ENCODE measurements around the gene TADA2B. TPM values are rescaled to one million over a fixed set of nuclear protein-coding genes. Genes with fewer than 3 reads are reported as not detected.
A peak's percentile ranks its signal among the peaks of the same experiment; 100 is the strongest.
"Not testable (repeated sequence)": the region's sequence is repeated elsewhere in the genome, so short reads cannot be mapped to it uniquely, and the experiment has no call there.

Gene TADA2B
- total and polyA plus RNA-seq, 2 donors, result 8.8 to 15.2 TPM

DNA sequence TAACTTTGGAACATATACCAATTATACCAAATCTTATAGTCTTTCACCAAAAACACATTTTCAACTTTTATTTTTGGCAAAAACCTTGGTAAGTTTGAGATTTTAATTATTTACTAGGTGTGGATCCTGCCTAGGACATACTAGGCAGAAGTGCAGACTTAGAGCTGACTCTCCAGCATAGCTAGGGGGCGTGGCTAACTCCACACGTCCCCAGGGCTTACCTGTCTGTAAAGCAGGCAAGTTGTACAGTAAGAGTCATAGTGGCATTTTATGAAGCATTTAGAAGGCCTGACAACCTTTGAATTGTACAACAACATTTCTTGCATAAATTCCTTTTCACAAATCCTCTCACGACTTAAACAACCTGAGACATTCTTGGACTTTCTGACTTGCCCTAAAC is 43.9 kb downstream of the TADA2B start:
- DNase-seq (ENCODE audit: low read depth in 6 of 9, low spot score in 9 of 9), result no peak
- H3K9me3 ChIP-seq (ENCODE audit: control insufficient read depth in 2 of 2, insufficient read depth in 1 of 2, low read length in 1 of 2), result no peaks in the 10 kb centered on the region
- WGBS, result 77% methylated on average over 3 of the region's 3 CpGs

DNA sequence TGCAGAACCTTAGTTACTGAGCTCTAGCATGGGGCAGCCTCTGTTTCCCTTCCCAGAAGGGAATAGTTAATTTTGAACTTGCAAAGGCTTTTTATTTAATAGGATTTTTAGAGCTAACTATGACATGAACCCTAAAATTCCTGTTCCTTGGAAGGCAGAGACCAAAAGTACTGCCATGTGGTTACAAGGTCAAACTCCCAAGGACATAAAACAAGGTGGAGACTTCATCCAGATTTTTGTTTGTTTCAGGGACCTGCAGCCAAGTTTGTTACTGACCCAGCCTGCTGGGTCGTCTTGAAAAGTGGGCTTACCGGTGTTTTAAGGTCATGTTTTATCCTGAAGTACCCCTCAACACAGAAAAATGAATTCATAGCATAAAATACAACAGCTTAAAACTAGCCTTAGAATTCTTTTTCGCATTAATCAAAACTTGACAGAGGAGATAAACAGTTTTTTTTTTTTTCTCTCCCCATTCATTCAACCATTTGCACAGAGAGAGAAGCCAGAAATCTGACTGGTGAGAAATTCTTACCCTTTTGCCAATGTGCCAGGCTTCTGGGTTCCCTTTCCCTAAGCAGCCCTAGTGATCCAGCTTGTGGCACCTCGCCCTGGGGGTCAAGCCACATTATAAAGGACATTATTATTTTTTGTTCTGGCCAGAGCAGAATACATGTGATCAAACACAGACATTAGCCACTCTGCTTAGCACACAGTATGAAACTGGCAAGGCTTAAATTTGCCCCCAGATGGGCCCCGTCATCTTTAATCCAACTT is 46.2 kb downstream of the TADA2B start:
- 85% methylated on average over 5 of the region's 5 CpGs for WGBS
- Histone ChIP-seq H3K9me3 (ENCODE audit: control insufficient read depth in 2 of 2, insufficient read depth in 1 of 2, low read length in 1 of 2) (no peaks in the 10 kb centered on the region), H3K27me3 (ENCODE audit: control insufficient read depth in 2 of 2, insufficient read depth in 1 of 2, low read length in 1 of 2) (peaks cover 0 to 6% of the 10 kb centered on the region in 2 donors), H3K4me3 (ENCODE audit: low read length in 2 of 2) (no peak overlapping the region), H3K4me1 (ENCODE audit: control insufficient read depth in 2 of 2, insufficient read depth in 2 of 2, low read length in 2 of 2) (no peaks in the 10 kb centered on the region), H3K27ac (ENCODE audit: low read depth in 1 of 2, low read length in 1 of 2) (no peak overlapping the region), H3K36me3 (ENCODE audit: control insufficient read depth in 2 of 2, insufficient read depth in 2 of 2, low read length in 1 of 2) (no peaks in the 10 kb centered on the region)
- no peak for DNase-seq (ENCODE audit: low read depth in 6 of 9, low spot score in 9 of 9)

More for the DNA sequence above, 43.9 kb downstream of the TADA2B start:
- Histone ChIP-seq H3K4me3 (ENCODE audit: low read length in 2 of 2) (no peak overlapping the region), H3K4me1 (ENCODE audit: control insufficient read depth in 2 of 2, insufficient read depth in 2 of 2, low read length in 2 of 2) (peaks cover 0 to 2% of the 10 kb centered on the region in 2 donors), H3K27ac (ENCODE audit: low read depth in 1 of 2, low read length in 1 of 2) (no peak overlapping the region), H3K27me3 (ENCODE audit: control insufficient read depth in 2 of 2, insufficient read depth in 1 of 2, low read length in 1 of 2) (peaks cover 0 to 22% of the 10 kb centered on the region in 2 donors), H3K36me3 (ENCODE audit: control insufficient read depth in 2 of 2, insufficient read depth in 2 of 2, low read length in 1 of 2) (no peaks in the 10 kb centered on the region)

GRCh38 chr4:7092026-7092425 is 48.9 kb downstream of the TADA2B start:
- 37% methylated on average over 3 of the region's 3 CpGs for WGBS
- Histone ChIP-seq H3K4me1 (ENCODE audit: control insufficient read depth in 2 of 2, insufficient read depth in 2 of 2, low read length in 2 of 2) (no peaks in the 10 kb centered on the region), H3K36me3 (ENCODE audit: control insufficient read depth in 2 of 2, insufficient read depth in 2 of 2, low read length in 1 of 2) (no peaks in the 10 kb centered on the region), H3K27me3 (ENCODE audit: control insufficient read depth in 2 of 2, insufficient read depth in 1 of 2, low read length in 1 of 2) (peaks cover 0 to 8% of the 10 kb centered on the region in 2 donors), H3K9me3 (ENCODE audit: control insufficient read depth in 2 of 2, insufficient read depth in 1 of 2, low read length in 1 of 2) (no peaks in the 10 kb centered on the region), H3K27ac (ENCODE audit: low read depth in 1 of 2, low read length in 1 of 2) (no peak overlapping the region), H3K4me3 (ENCODE audit: low read length in 2 of 2) (no peak overlapping the region)
- no peak for DNase-seq (ENCODE audit: low read depth in 6 of 9, low spot score in 9 of 9)

DNA sequence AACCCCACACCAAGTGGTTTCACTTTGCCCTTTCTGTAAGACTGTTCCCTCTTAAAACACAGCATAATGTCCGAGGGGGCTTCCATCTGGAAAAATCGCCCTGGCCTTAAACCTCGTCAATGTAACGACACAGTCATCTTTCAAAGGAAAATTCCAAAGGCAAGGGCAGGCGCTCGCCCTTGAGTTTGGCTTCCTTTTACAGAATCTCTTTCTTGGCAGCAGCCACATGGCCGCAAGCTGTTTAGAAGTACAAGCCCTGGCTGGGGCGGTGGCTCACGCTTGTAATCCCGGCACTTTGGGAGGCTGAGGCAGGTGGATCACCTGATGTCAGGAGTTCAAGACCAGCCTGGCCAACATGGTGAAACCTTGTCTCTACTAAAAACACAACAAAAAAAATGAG is 51.7 kb downstream of the TADA2B start:
- Histone ChIP-seq H3K27ac (ENCODE audit: low read depth in 1 of 2, low read length in 1 of 2) (no peak overlapping the region), H3K36me3 (ENCODE audit: control insufficient read depth in 2 of 2, insufficient read depth in 2 of 2, low read length in 1 of 2) (no peaks in the 10 kb centered on the region), H3K27me3 (ENCODE audit: control insufficient read depth in 2 of 2, insufficient read depth in 1 of 2, low read length in 1 of 2) (peaks cover 0 to 6% of the 10 kb centered on the region in 2 donors), H3K4me3 (ENCODE audit: low read length in 2 of 2) (no peak overlapping the region), H3K4me1 (ENCODE audit: control insufficient read depth in 2 of 2, insufficient read depth in 2 of 2, low read length in 2 of 2) (no peaks in the 10 kb centered on the region), H3K9me3 (ENCODE audit: control insufficient read depth in 2 of 2, insufficient read depth in 1 of 2, low read length in 1 of 2) (no peaks in the 10 kb centered on the region)
- DNase-seq (ENCODE audit: low read depth in 6 of 9, low spot score in 9 of 9), result no peak
- WGBS, result 89% methylated on average over 10 of the region's 10 CpGs

DNA sequence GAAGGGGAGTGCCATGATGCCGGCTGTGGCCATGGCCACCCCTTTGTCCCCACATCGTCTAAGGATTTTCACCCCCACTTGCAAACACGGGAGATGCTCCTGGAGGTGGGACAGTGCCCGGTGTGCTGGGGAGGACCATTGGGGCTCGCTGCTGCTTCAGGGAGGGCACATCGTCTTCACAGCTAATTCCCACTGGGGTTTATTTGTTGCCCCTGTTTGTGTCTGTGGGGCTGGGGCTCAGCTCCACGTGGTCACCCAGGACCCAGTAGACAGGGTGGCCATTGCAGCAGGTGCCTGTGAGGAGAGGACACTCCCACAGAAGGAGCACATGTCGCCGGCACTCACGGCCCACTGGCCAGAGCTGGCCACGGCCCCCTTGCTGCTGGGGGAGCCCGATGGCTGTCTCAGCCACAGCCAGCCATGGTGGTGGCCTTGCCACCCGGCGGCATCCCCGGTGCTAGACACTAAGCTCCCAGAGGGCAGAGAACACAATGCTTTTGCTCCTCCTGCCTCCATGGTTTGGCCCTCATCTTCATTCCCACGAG is 52.5 kb downstream of the TADA2B start:
- Histone ChIP-seq H3K27me3 (ENCODE audit: control insufficient read depth in 2 of 2, insufficient read depth in 1 of 2, low read length in 1 of 2) (peaks cover 0 to 7% of the 10 kb centered on the region in 2 donors), H3K9me3 (ENCODE audit: control insufficient read depth in 2 of 2, insufficient read depth in 1 of 2, low read length in 1 of 2) (no peaks in the 10 kb centered on the region), H3K36me3 (ENCODE audit: control insufficient read depth in 2 of 2, insufficient read depth in 2 of 2, low read length in 1 of 2) (no peaks in the 10 kb centered on the region), H3K4me1 (ENCODE audit: control insufficient read depth in 2 of 2, insufficient read depth in 2 of 2, low read length in 2 of 2) (no peaks in the 10 kb centered on the region), H3K27ac (ENCODE audit: low read depth in 1 of 2, low read length in 1 of 2) (no peak overlapping the region), H3K4me3 (ENCODE audit: low read length in 2 of 2) (no peak overlapping the region)
- no peak for DNase-seq (ENCODE audit: low read depth in 6 of 9, low spot score in 9 of 9)
- 92% methylated on average over 16 of the region's 16 CpGs for WGBS

- 94% methylated on average over 7 of the region's 7 CpGs for WGBS
- Histone ChIP-seq H3K27ac (ENCODE audit: low read depth in 1 of 2, low read length in 1 of 2) (no peak overlapping the region), H3K4me3 (ENCODE audit: low read length in 2 of 2) (no peak overlapping the region), H3K4me1 (ENCODE audit: control insufficient read depth in 2 of 2, insufficient read depth in 2 of 2, low read length in 2 of 2) (no peaks in the 10 kb centered on the region), H3K27me3 (ENCODE audit: control insufficient read depth in 2 of 2, insufficient read depth in 1 of 2, low read length in 1 of 2) (peaks cover 0 to 10% of the 10 kb centered on the region in 2 donors), H3K36me3 (ENCODE audit: control insufficient read depth in 2 of 2, insufficient read depth in 2 of 2, low read length in 1 of 2) (no peaks in the 10 kb centered on the region), H3K9me3 (ENCODE audit: control insufficient read depth in 2 of 2, insufficient read depth in 1 of 2, low read length in 1 of 2) (no peaks in the 10 kb centered on the region)
- DNase-seq (ENCODE audit: low read depth in 6 of 9, low spot score in 9 of 9), result no peak
Measured at GRCh38 chr4:7096236-7096635, 53.1 kb downstream of the TADA2B start.

GRCh38 chr4:7101692-7102515 is 58.7 kb downstream of the TADA2B start:
- H3K36me3 ChIP-seq (ENCODE audit: control insufficient read depth in 2 of 2, insufficient read depth in 2 of 2, low read length in 1 of 2), result no peaks in the 10 kb centered on the region
- H3K4me3 ChIP-seq (ENCODE audit: low read length in 2 of 2), result no peak overlapping the region
- peak in 3 of 9 donors; percentile 9 to 42 (median 24) for DNase-seq (ENCODE audit: low read depth in 6 of 9, low spot score in 9 of 9)
- no peak overlapping the region for H3K27ac ChIP-seq (ENCODE audit: low read depth in 1 of 2, low read length in 1 of 2)
- H3K27me3 ChIP-seq (ENCODE audit: control insufficient read depth in 2 of 2, insufficient read depth in 1 of 2, low read length in 1 of 2), result peaks cover 5 to 47% of the 10 kb centered on the region in 2 donors
- WGBS, result 15% methylated on average over 24 of the region's 24 CpGs
- peaks cover 4 to 17% of the 10 kb centered on the region in 2 donors for H3K4me1 ChIP-seq (ENCODE audit: control insufficient read depth in 2 of 2, insufficient read depth in 2 of 2, low read length in 2 of 2)
- H3K9me3 ChIP-seq (ENCODE audit: control insufficient read depth in 2 of 2, insufficient read depth in 1 of 2, low read length in 1 of 2), result no peaks in the 10 kb centered on the region

- H3K4me1 ChIP-seq (ENCODE audit: control insufficient read depth in 2 of 2, insufficient read depth in 2 of 2, low read length in 2 of 2), result peaks cover 4 to 17% of the 10 kb centered on the region in 2 donors
- not testable (repeated sequence) for H3K27ac ChIP-seq (ENCODE audit: low read depth in 1 of 2, low read length in 1 of 2); H3K36me3 ChIP-seq (ENCODE audit: control insufficient read depth in 2 of 2, insufficient read depth in 2 of 2, low read length in 1 of 2); DNase-seq (ENCODE audit: low read depth in 6 of 9, low spot score in 9 of 9); H3K9me3 ChIP-seq (ENCODE audit: control insufficient read depth in 2 of 2, insufficient read depth in 1 of 2, low read length in 1 of 2)
- peaks cover 5 to 47% of the 10 kb centered on the region in 2 donors for H3K27me3 ChIP-seq (ENCODE audit: control insufficient read depth in 2 of 2, insufficient read depth in 1 of 2, low read length in 1 of 2)
- peak overlapping the region; percentile 49 to 63 for H3K4me3 ChIP-seq (ENCODE audit: low read length in 2 of 2)
- 68% methylated on average over 12 of the region's 12 CpGs for WGBS
Measured at GRCh38 chr4:7102516-7102909, 59.3 kb downstream of the TADA2B start.
